ENCODE data around the gene TMEM80.

The TMEM80 gene

GRCh38 chr11:665062-665703 is 30.4 kb upstream of the TMEM80 start:
- Histone ChIP-seq H3K9me2 (replicated peaks; ENCODE audit: low read depth, low read length) (no peaks in the 10 kb centered on the region), H3K79me2 (ENCODE audit: insufficient read depth, low read length) (no peaks in the 10 kb centered on the region), H3K36me3 (ENCODE audit: insufficient read depth, low read length) (peaks cover 25% of the 10 kb centered on the region; the same call in 1 of the 2 replicates), H3K4me1 (ENCODE audit: insufficient read depth, low read length, poor library complexity, severe bottlenecking) (no peaks in the 10 kb centered on the region), H3K9me3 (ENCODE audit: insufficient read depth, low read depth, low read length) (no peaks in the 10 kb centered on the region), H3K9ac (ENCODE audit: low read depth, low read length, poor library complexity, severe bottlenecking) (no peak overlapping the region), H3K4me3 (ENCODE audit: low read length, poor library complexity, severe bottlenecking) (no peak overlapping the region), H3K27me3 (ENCODE audit: insufficient read depth, low read length, poor library complexity, severe bottlenecking) (no peaks in the 10 kb centered on the region), H4K20me1 (ENCODE audit: insufficient read depth, low read length, poor library complexity, severe bottlenecking) (no peaks in the 10 kb centered on the region), H3K4me2 (ENCODE audit: low read depth, low read length, poor library complexity, severe bottlenecking) (no peak overlapping the region), H2AFZ (ENCODE audit: low read length) (no peak overlapping the region), H3F3A (ENCODE audit: low read depth) (no peaks in the 10 kb centered on the region)
- TF ChIP-seq EZH2phosphoT487 (IDR thresholded peaks at IDR 0.05; ENCODE audit: borderline replicate concordance): no peak
- TF ChIP-seq, protein P1, sequence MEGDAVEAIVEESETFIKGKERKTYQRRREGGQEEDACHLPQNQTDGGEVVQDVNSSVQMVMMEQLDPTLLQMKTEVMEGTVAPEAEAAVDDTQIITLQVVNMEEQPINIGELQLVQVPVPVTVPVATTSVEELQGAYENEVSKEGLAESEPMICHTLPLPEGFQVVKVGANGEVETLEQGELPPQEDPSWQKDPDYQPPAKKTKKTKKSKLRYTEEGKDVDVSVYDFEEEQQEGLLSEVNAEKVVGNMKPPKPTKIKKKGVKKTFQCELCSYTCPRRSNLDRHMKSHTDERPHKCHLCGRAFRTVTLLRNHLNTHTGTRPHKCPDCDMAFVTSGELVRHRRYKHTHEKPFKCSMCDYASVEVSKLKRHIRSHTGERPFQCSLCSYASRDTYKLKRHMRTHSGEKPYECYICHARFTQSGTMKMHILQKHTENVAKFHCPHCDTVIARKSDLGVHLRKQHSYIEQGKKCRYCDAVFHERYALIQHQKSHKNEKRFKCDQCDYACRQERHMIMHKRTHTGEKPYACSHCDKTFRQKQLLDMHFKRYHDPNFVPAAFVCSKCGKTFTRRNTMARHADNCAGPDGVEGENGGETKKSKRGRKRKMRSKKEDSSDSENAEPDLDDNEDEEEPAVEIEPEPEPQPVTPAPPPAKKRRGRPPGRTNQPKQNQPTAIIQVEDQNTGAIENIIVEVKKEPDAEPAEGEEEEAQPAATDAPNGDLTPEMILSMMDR (conservative IDR thresholded peaks at IDR 0.05; ENCODE audit: low read length): no peak

GRCh38 chr11:665704-666281 is 29.8 kb upstream of the TMEM80 start:
- no peak overlapping the region for H3K4me2 ChIP-seq (ENCODE audit: low read depth, low read length, poor library complexity, severe bottlenecking)
- H3K27me3 ChIP-seq (ENCODE audit: insufficient read depth, low read length, poor library complexity, severe bottlenecking): no peaks in the 10 kb centered on the region
- no peaks in the 10 kb centered on the region for H4K20me1 ChIP-seq (ENCODE audit: insufficient read depth, low read length, poor library complexity, severe bottlenecking)
- H3K4me1 ChIP-seq (ENCODE audit: insufficient read depth, low read length, poor library complexity, severe bottlenecking): no peaks in the 10 kb centered on the region
- peaks cover 21% of the 10 kb centered on the region; the same call in 1 of the 2 replicates for H3K36me3 ChIP-seq (ENCODE audit: insufficient read depth, low read length)
- TF ChIP-seq, protein P1 (conservative IDR thresholded peaks at IDR 0.05; ENCODE audit: low read length): no peak
- no peak for TF ChIP-seq EZH2phosphoT487 (IDR thresholded peaks at IDR 0.05; ENCODE audit: borderline replicate concordance)
- H3F3A ChIP-seq (ENCODE audit: low read depth): no peaks in the 10 kb centered on the region
- H3K9me2 ChIP-seq (replicated peaks; ENCODE audit: low read depth, low read length): no peaks in the 10 kb centered on the region
- no peak overlapping the region for H3K4me3 ChIP-seq (ENCODE audit: low read length, poor library complexity, severe bottlenecking)
- H2AFZ ChIP-seq (ENCODE audit: low read length): no peak overlapping the region
- H3K9me3 ChIP-seq (ENCODE audit: insufficient read depth, low read depth, low read length): no peaks in the 10 kb centered on the region
- no peaks in the 10 kb centered on the region for H3K79me2 ChIP-seq (ENCODE audit: insufficient read depth, low read length)
- H3K9ac ChIP-seq (ENCODE audit: low read depth, low read length, poor library complexity, severe bottlenecking): no peak overlapping the region

GRCh38 chr11:673866-674265 is 21.8 kb upstream of the TMEM80 start:
- H3K36me3 ChIP-seq (ENCODE audit: insufficient read depth, low read length): peaks cover 37% of the 10 kb centered on the region; the same call in 1 of the 2 replicates
- H3K9me3 ChIP-seq (ENCODE audit: insufficient read depth, low read depth, low read length): no peaks in the 10 kb centered on the region
- H4K20me1 ChIP-seq (ENCODE audit: insufficient read depth, low read length, poor library complexity, severe bottlenecking): peaks cover 3% of the 10 kb centered on the region
- no peaks in the 10 kb centered on the region for H3K4me1 ChIP-seq (ENCODE audit: insufficient read depth, low read length, poor library complexity, severe bottlenecking)
- no peaks in the 10 kb centered on the region for H3K79me2 ChIP-seq (ENCODE audit: insufficient read depth, low read length)
- no peak overlapping the region for H3K9ac ChIP-seq (ENCODE audit: low read depth, low read length, poor library complexity, severe bottlenecking)
- no peaks in the 10 kb centered on the region for H3F3A ChIP-seq (ENCODE audit: low read depth)
- no peak overlapping the region for H2AFZ ChIP-seq (ENCODE audit: low read length)
- H3K27me3 ChIP-seq (ENCODE audit: insufficient read depth, low read length, poor library complexity, severe bottlenecking): no peaks in the 10 kb centered on the region
- no peak overlapping the region for H3K4me2 ChIP-seq (ENCODE audit: low read depth, low read length, poor library complexity, severe bottlenecking)
- no peak for TF ChIP-seq EZH2phosphoT487 (IDR thresholded peaks at IDR 0.05; ENCODE audit: borderline replicate concordance)
- TF ChIP-seq, protein P1 (conservative IDR thresholded peaks at IDR 0.05; ENCODE audit: low read length): no peak
- no peak overlapping the region for H3K4me3 ChIP-seq (ENCODE audit: low read length, poor library complexity, severe bottlenecking)
- no peaks in the 10 kb centered on the region for H3K9me2 ChIP-seq (replicated peaks; ENCODE audit: low read depth, low read length)
